ENCODE results near the gene TTLL6.
"Not testable (repeated sequence)": the region's sequence is repeated elsewhere in the genome, so short reads cannot be mapped to it uniquely, and the experiment has no call there.

The TTLL6 gene

GRCh38 chr17:48843187-48843900 is 26.3 kb upstream of the TTLL6 start:
- no peak overlapping the region for H3K4me3 ChIP-seq (replicated peaks; ENCODE audit: low read depth, low read length)
- TF ChIP-seq CTCF (IDR thresholded peaks at IDR 0.05; ENCODE audit: low read length, missing control alignments): no peak
- DNase-seq (ENCODE audit: low read depth): no peak

- TF ChIP-seq CTCF (IDR thresholded peaks at IDR 0.05; ENCODE audit: low read length, missing control alignments): no peak
- peak; percentile 13 for DNase-seq (ENCODE audit: low read depth)
- no peak overlapping the region for H3K4me3 ChIP-seq (replicated peaks; ENCODE audit: low read depth, low read length)
These were observed 25.7 kb upstream of the TTLL6 start for GRCh38 chr17:48842746-48843145.

- H3K4me3 ChIP-seq (replicated peaks; ENCODE audit: low read depth, low read length): peak overlapping the region; percentile 49
- peak; percentile 87 for DNase-seq (ENCODE audit: low read depth)
- no peak for TF ChIP-seq CTCF (IDR thresholded peaks at IDR 0.05; ENCODE audit: low read length, missing control alignments)
These were observed 24.4 kb upstream of the TTLL6 start for GRCh38 chr17:48841395-48841831.

GRCh38 chr17:48840441-48840840 is 23.4 kb upstream of the TTLL6 start:
- no peak for TF ChIP-seq CTCF (IDR thresholded peaks at IDR 0.05; ENCODE audit: low read length, missing control alignments)
- peak; percentile 29 for DNase-seq (ENCODE audit: low read depth)
- H3K4me3 ChIP-seq (replicated peaks; ENCODE audit: low read depth, low read length): peak overlapping the region; percentile 49

GRCh38 chr17:48837458-48837857 is 20.4 kb upstream of the TTLL6 start:
- not testable (repeated sequence) for DNase-seq (ENCODE audit: low read depth)

GRCh38 chr17:48835971-48836370 is 18.9 kb upstream of the TTLL6 start:
- DNase-seq (ENCODE audit: low read depth): no peak
- TF ChIP-seq CTCF (IDR thresholded peaks at IDR 0.05; ENCODE audit: low read length, missing control alignments): no peak
- no peak overlapping the region for H3K4me3 ChIP-seq (replicated peaks; ENCODE audit: low read depth, low read length)

More at GRCh38 chr17:48837458-48837857, 20.4 kb upstream of the TTLL6 start:
- not testable (repeated sequence) for H3K4me3 ChIP-seq (replicated peaks; ENCODE audit: low read depth, low read length)

- no peak overlapping the region for H3K4me3 ChIP-seq (replicated peaks; ENCODE audit: low read depth, low read length)
- TF ChIP-seq CTCF (IDR thresholded peaks at IDR 0.05; ENCODE audit: low read length, missing control alignments): no peak
- no peak for DNase-seq (ENCODE audit: low read depth)
These were observed 17.9 kb upstream of the TTLL6 start for GRCh38 chr17:48834973-48835372.
